ENCODE data around the gene ZNF689.

DNA sequence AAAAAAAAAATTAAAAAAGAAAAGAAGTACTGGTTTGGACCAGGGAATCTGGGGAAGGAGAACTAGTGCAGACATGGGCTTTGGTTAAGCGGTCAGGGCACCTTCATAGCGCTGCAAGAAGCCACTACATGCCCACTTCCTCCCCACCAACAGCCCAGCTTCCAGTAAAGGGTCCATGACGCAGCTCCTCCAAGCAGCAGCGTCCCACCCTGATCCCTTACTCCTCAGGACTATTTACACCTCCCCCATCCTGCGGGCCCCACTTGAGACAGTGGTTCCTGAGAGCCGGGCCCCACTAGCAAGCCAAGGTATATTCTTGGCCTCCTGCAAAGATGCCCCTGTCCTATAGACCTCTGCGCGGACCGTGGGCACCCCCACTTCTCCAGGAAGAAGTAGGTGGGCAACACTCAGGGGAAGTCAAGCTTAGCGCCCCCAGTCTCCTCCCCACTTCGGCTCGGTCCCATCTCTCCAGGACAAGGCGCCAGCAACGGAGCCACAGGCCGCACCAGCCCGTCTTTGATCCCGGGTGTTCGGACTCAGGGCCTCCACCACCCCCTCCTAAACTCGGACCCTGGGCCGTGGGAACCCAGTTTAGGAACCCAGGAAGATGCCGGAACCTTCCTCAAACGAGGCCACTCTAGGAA is 39.7 kb upstream of the ZNF689 start:
- TF ChIP-seq CTCF (conservative IDR thresholded peaks at IDR 0.05; ENCODE audit: low read depth, low read length) = no peak
- no peak for TF ChIP-seq POLR2A (IDR thresholded peaks at IDR 0.05; ENCODE audit: low read depth, low read length)
- no peak for TF ChIP-seq SMC3 (IDR thresholded peaks at IDR 0.05; ENCODE audit: low read depth, low read length)
- no peak for TF ChIP-seq USF2 (IDR thresholded peaks at IDR 0.05; ENCODE audit: low read depth, low read length)
- no peak for TF ChIP-seq RFX5 (IDR thresholded peaks at IDR 0.05; ENCODE audit: low read depth, low read length)
- no peak for TF ChIP-seq MXI1 (IDR thresholded peaks at IDR 0.05; ENCODE audit: borderline replicate concordance, low read depth, low read length)

All from IMR-90 (cell line).